ENCODE measurements around the gene GABBR2. TPM values are rescaled to one million over a fixed set of nuclear protein-coding genes. Genes with fewer than 3 reads are reported as not detected.

GABBR2 gene
- total RNA-seq, 1 donor from 2014 or later = 0.75 TPM

DNA sequence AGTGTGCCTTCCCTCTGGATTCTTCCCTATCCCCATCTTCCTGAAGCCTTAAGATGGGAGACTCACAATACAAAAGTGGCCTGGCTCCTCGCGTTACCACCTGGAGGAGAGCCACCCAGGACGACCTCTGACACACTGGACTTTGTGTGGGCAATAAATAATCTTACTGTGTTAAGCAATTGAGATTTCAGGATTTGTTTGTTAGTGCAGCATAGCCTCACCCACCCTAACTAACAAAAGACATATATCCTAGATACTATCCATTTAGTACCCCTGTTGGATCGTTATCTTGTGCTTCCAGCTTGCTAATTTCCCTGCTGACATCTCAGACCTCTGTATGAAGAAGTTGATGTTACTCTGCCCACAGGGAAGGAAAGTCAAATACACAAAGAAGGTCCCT, 7.9 kb downstream of the GABBR2 start:
- TF ChIP-seq, protein P1, sequence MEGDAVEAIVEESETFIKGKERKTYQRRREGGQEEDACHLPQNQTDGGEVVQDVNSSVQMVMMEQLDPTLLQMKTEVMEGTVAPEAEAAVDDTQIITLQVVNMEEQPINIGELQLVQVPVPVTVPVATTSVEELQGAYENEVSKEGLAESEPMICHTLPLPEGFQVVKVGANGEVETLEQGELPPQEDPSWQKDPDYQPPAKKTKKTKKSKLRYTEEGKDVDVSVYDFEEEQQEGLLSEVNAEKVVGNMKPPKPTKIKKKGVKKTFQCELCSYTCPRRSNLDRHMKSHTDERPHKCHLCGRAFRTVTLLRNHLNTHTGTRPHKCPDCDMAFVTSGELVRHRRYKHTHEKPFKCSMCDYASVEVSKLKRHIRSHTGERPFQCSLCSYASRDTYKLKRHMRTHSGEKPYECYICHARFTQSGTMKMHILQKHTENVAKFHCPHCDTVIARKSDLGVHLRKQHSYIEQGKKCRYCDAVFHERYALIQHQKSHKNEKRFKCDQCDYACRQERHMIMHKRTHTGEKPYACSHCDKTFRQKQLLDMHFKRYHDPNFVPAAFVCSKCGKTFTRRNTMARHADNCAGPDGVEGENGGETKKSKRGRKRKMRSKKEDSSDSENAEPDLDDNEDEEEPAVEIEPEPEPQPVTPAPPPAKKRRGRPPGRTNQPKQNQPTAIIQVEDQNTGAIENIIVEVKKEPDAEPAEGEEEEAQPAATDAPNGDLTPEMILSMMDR (conservative IDR thresholded peaks at IDR 0.05; ENCODE audit: low read depth, low read length) = no peak
- DNase-seq (ENCODE audit: low read depth) = no peak
- H3K4me3 ChIP-seq (ENCODE audit: low read depth, low read length) = no peak overlapping the region

DNA sequence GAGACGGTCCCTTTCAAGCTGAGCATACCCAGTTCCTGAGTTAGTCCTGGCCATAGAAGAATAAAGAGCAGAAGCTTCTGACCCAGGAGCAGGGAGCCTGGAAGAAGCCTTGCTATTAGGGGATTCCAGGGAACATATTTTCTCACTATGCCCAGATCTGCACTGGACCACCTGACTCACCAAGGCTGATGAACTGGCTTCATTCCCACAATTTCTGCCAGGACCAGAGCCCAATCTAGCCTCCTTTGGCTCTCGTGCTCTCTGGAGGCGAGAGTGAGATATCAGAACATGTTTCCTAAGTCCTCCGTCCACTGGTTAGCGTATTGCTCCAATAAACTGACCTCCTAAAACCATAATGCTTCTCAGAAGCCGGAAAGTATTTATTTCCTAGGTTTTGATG, 9.9 kb downstream of the GABBR2 start:
- TF ChIP-seq, protein P1 (conservative IDR thresholded peaks at IDR 0.05; ENCODE audit: low read depth, low read length) = no peak
- no peak for DNase-seq (ENCODE audit: low read depth)
- no peak overlapping the region for H3K4me3 ChIP-seq (ENCODE audit: low read depth, low read length)

DNA sequence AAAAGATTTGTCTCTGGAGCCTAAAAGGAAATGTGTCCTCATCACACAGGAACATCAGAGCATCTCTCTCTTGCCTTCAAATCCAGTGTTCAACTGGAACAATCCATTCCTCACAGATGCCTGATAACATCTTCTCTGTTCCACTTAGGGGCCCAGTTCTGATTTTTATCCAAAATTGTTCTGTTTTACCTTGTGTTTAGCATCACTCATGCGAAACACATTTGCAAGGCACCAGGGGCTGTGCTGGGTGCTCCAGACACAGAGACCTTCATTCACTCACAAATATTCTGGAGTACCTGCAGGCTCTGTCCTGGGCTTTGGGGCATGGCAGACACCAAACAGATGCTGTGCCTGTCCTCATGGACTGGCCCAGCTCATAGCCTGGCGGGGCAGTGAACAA, 13.8 kb downstream of the GABBR2 start:
- TF ChIP-seq, protein P1 (conservative IDR thresholded peaks at IDR 0.05; ENCODE audit: low read depth, low read length) = no peak
- no peak for DNase-seq (ENCODE audit: low read depth)
- no peak overlapping the region for H3K4me3 ChIP-seq (ENCODE audit: low read depth, low read length)

DNA sequence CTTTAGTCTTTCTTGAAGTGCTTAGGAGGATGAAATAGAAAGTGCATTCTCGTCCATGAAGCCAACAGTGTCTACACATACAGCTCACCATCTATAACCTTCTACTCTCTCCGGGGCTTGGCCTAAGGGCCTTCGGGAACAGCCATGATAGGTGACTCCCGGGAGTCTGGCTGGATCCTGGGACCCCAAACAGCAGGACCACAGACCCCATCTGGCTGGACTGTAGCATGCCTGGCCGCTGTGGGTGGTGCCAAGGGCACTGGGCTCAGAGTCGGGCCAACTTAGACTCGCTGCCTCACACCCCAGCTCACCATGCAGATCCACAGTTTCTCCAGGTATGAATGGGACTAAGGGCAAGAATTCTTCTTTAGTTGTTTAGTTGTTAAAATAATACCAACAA, 16.3 kb downstream of the GABBR2 start:
- TF ChIP-seq, protein P1 (conservative IDR thresholded peaks at IDR 0.05; ENCODE audit: low read depth, low read length) = no peak
- no peak for DNase-seq (ENCODE audit: low read depth)
- no peak overlapping the region for H3K4me3 ChIP-seq (ENCODE audit: low read depth, low read length)

DNA sequence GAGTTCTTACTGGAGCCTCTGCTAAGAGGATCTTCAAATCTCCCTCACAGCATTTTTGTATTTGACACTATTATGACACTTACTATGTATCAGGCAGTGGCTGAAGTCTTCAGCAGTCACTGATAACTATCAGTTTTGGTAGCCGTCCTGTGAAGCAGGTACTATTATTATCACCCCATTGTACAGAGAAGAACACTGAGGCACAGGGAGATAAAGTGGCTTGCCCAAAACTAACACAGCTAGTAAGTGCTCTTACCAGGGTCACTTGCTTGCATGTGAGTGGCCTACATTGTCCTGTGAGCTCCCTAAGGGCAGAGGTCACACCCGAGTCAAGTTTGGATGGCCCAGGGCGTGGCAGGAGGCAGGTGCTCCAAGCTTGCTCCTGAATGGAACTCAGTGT, 16.8 kb downstream of the GABBR2 start:
- TF ChIP-seq, protein P1 (conservative IDR thresholded peaks at IDR 0.05; ENCODE audit: low read depth, low read length) = no peak
- DNase-seq (ENCODE audit: low read depth) = no peak
- H3K4me3 ChIP-seq (ENCODE audit: low read depth, low read length) = no peak overlapping the region

DNA sequence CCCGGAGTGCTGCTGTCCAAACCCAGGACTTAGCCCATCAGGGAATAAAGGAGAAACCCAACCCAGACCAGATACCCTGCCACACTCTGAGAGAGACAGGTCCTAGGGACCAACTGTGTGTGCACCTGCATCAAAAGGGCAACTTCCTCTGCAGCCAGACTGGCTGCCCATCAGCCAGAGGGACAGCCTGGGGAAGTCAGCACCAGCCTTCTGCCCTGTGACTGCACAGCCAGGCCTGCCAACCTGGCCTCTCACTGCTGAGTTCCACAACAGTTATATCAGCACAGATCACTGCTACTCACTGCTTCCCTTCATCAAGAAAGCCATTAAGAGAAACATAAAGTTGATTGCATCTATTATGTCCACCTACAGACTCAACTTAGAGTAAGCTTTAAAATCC, 18.0 kb downstream of the GABBR2 start:
- no peak for DNase-seq (ENCODE audit: low read depth)
- TF ChIP-seq, protein P1 (conservative IDR thresholded peaks at IDR 0.05; ENCODE audit: low read depth, low read length) = no peak
- no peak overlapping the region for H3K4me3 ChIP-seq (ENCODE audit: low read depth, low read length)

DNA sequence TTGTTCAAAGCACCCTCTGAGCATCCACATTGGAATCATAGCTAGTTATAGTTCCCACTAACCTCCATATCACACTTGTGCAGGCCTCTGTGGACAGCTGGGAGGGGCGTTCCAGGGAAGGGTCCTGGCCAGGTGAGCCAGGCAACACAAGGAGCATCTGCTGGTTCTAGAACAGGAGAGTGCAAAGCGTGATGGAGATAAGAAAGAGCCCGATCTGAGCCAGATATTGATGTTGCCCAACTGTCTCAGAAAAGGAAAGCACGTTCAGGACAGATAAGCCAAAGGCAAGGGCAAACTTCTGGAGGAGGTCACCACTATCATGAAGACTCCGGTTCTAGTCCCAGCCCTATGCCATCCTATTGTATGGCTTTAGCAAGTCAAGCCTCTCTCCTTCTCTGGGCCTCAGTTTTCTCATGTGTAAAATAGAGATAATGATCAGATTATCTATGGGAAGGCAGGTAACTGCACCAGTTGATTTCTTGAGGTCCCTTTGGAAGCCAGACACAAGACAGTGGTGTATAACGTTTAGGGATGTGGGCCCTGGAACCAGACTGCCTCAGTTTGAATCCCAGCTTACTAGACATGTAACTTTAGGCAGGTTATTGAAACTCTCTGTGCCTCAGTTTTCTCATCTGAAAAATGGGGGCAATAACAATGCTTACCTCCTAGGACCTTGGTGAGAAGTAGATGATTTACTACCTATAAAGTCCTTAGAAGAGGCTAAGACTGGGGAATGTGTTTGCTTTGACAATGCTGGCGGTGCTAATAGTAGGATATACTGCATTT, 19.8 kb downstream of the GABBR2 start:
- TF ChIP-seq, protein P1 (conservative IDR thresholded peaks at IDR 0.05; ENCODE audit: low read depth, low read length) = no peak
- no peak for DNase-seq (ENCODE audit: low read depth)
- no peak overlapping the region for H3K4me3 ChIP-seq (ENCODE audit: low read depth, low read length)
